ENCODE measurements around the gene TMEM207. TPM values are rescaled to one million over a fixed set of nuclear protein-coding genes. Genes with fewer than 3 reads are reported as not detected.
A peak's percentile ranks its signal among the peaks of the same experiment; 100 is the strongest.

TMEM207 gene
- total and polyA plus RNA-seq, 2 of the 13 experiments (the other 11 are each of a cell fraction or from before 2014, with no cell fraction given) = not detected

- H3K27ac ChIP-seq (ENCODE audit: extremely low read length, insufficient read depth, low read length) = no peak overlapping the region
- no peaks in the 10 kb centered on the region for H4K20me1 ChIP-seq (ENCODE audit: insufficient read depth, low read length)
- H3K4me2 ChIP-seq (ENCODE audit: low read depth, low read length) = no peak overlapping the region
- no peak overlapping the region for H3K4me3 ChIP-seq (replicated peaks in 1 of 3; ENCODE audit: insufficient read depth in 1 of 3, low read depth in 2 of 3, low read length in 3 of 3)
- no peaks in the 10 kb centered on the region for H3K4me1 ChIP-seq (ENCODE audit: insufficient read depth, low read length)
- peak; percentile 54 for ATAC-seq
- TF ChIP-seq, protein P1, sequence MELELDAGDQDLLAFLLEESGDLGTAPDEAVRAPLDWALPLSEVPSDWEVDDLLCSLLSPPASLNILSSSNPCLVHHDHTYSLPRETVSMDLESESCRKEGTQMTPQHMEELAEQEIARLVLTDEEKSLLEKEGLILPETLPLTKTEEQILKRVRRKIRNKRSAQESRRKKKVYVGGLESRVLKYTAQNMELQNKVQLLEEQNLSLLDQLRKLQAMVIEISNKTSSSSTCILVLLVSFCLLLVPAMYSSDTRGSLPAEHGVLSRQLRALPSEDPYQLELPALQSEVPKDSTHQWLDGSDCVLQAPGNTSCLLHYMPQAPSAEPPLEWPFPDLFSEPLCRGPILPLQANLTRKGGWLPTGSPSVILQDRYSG (CRISPR knock-in tag; IDR thresholded peaks at IDR 0.05) = no peak
- no TSS peak for BruUV-seq (replicated peaks)
- in situ Hi-C loops (cut with HindIII; ENCODE audit: extremely low pct_ligation_motif_present, low pct_unique_long_range_greater_than_20kb) = loop anchor here (25.0 kb wide), 1 partner anchor 462 kb away; no protein-coding TSS in a partner anchor
- no peaks in the 10 kb centered on the region for H3K36me3 ChIP-seq (replicated peaks in 1 of 2; ENCODE audit: control insufficient read depth in 1 of 2, insufficient read depth in 2 of 2, low read length in 2 of 2)
- no peaks in the 10 kb centered on the region for H3K79me2 ChIP-seq (ENCODE audit: insufficient read depth, low read length)
- ChIA-PET POLR2A (interaction anchor here (1.0 kb wide), 1 partner anchor 102 kb away, joined by 4 read pairs; the partner anchor contains the start of gene CLDN1), CTCF (ENCODE audit: low intra/inter-chr PET ratio, low total read pairs) (interaction anchor here (0.6 to 1.9 kb wide), 6 partner anchors 39 to 464 kb away, joined by 3 to 10 read pairs (median 4); partner anchors contain the start of gene CLDN1)
- intact Hi-C loops (cut with micrococcal nuclease; ENCODE audit: unreplicated experiment) = loop anchor here (1.0 to 2.0 kb wide), 4 partner anchors 40 to 463 kb away; partner anchors contain the start of gene CLDN1
- no peak overlapping the region for H2AFZ ChIP-seq (ENCODE audit: low read length)
- FAIRE-seq = no peak
- H3K9me3 ChIP-seq (ENCODE audit: low read length) = no peaks in the 10 kb centered on the region
- 4% methylated on average over 2 of the region's 2 CpGs for WGBS (ENCODE audit: low lambda C conversion rate)
- no peaks in the 10 kb centered on the region for H3K27me3 ChIP-seq (ENCODE audit: control insufficient read depth in 1 of 2, insufficient read depth in 2 of 2, low read length in 2 of 2)
- DNase-seq (ENCODE audit: low spot score) = no peak
- no peak overlapping the region for H3K9ac ChIP-seq (ENCODE audit: insufficient read depth, low read depth, low read length)
Observed at GRCh38 chr3:190424108-190424477, 25.6 kb downstream of the TMEM207 start.

- TF ChIP-seq ZNF274 (CRISPR knock-in tag; IDR thresholded peaks at IDR 0.05) (no peak), ZFYVE20 (CRISPR knock-in tag; IDR thresholded peaks at IDR 0.05; ENCODE audit: borderline replicate concordance, low read depth) (no peak), ZNF619 (CRISPR knock-in tag; IDR thresholded peaks at IDR 0.05) (no peak), ZNF558 (CRISPR knock-in tag; IDR thresholded peaks at IDR 0.05; ENCODE audit: borderline replicate concordance) (no peak), ZNF256 (CRISPR knock-in tag; conservative IDR thresholded peaks at IDR 0.05) (no peak)
- TF ChIP-seq, protein P2, sequence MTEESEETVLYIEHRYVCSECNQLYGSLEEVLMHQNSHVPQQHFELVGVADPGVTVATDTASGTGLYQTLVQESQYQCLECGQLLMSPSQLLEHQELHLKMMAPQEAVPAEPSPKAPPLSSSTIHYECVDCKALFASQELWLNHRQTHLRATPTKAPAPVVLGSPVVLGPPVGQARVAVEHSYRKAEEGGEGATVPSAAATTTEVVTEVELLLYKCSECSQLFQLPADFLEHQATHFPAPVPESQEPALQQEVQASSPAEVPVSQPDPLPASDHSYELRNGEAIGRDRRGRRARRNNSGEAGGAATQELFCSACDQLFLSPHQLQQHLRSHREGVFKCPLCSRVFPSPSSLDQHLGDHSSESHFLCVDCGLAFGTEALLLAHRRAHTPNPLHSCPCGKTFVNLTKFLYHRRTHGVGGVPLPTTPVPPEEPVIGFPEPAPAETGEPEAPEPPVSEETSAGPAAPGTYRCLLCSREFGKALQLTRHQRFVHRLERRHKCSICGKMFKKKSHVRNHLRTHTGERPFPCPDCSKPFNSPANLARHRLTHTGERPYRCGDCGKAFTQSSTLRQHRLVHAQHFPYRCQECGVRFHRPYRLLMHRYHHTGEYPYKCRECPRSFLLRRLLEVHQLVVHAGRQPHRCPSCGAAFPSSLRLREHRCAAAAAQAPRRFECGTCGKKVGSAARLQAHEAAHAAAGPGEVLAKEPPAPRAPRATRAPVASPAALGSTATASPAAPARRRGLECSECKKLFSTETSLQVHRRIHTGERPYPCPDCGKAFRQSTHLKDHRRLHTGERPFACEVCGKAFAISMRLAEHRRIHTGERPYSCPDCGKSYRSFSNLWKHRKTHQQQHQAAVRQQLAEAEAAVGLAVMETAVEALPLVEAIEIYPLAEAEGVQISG (CRISPR knock-in tag; IDR thresholded peaks at IDR 0.05) = no peak
- no peak for DNase-seq (ENCODE audit: low spot score)
- in situ Hi-C loops (cut with HindIII; ENCODE audit: extremely low pct_ligation_motif_present, low pct_unique_long_range_greater_than_20kb) = loop anchor here (25.0 kb wide), 1 partner anchor 452 kb away; no protein-coding TSS in a partner anchor
- Histone ChIP-seq H3K27ac (ENCODE audit: extremely low read length, insufficient read depth, low read length) (no peak overlapping the region), H3K4me2 (ENCODE audit: low read depth, low read length) (no peak overlapping the region), H3K79me2 (ENCODE audit: insufficient read depth, low read length) (no peaks in the 10 kb centered on the region), H3K36me3 (replicated peaks in 1 of 2; ENCODE audit: control insufficient read depth in 1 of 2, insufficient read depth in 2 of 2, low read length in 2 of 2) (no peaks in the 10 kb centered on the region), H3K27me3 (ENCODE audit: control insufficient read depth in 1 of 2, insufficient read depth in 2 of 2, low read length in 2 of 2) (no peaks in the 10 kb centered on the region), H3K9ac (ENCODE audit: insufficient read depth, low read depth, low read length) (no peak overlapping the region), H2AFZ (ENCODE audit: low read length) (no peak overlapping the region), H3K9me3 (ENCODE audit: low read length) (no peaks in the 10 kb centered on the region), H3K4me3 (replicated peaks in 1 of 3; ENCODE audit: insufficient read depth in 1 of 3, low read depth in 2 of 3, low read length in 3 of 3) (no peak overlapping the region), H4K20me1 (ENCODE audit: insufficient read depth, low read length) (no peaks in the 10 kb centered on the region), H3K4me1 (ENCODE audit: insufficient read depth, low read length) (no peaks in the 10 kb centered on the region)
- no peak for FAIRE-seq
- CTCF ChIA-PET (ENCODE audit: low intra/inter-chr PET ratio, low total read pairs) = no interaction called here
- WGBS (ENCODE audit: low lambda C conversion rate) = 27% methylated on average over 3 of the region's 3 CpGs
- intact Hi-C loops (cut with micrococcal nuclease; ENCODE audit: unreplicated experiment) = no loop called here
- POLR2A ChIA-PET = no interaction called here
- peak; percentile 50 for ATAC-seq
- no TSS peak for BruUV-seq (replicated peaks)
Observed at GRCh38 chr3:190414297-190414696, 35.4 kb downstream of the TMEM207 start.
